PFSK-1 (cell line): Measurements from ENCODE around the gene MYO1F.

Experiments
- FOXP2 ChIP-seq: optimal IDR thresholded peaks from 2 replicates; pipeline ENCODE3; 2011; ENCODE audit warnings: borderline replicate concordance, control low read depth, inconsistent platforms; ENCODE audit not compliant: insufficient read depth; ENCODE audit errors: extremely low read length, extremely low read depth
- POLR2AphosphoS5 ChIP-seq: IDR thresholded peaks from 2 replicates; pipeline ENCODE4 v1.6.1; 2012; ENCODE audit warnings: low read depth, mild to moderate bottlenecking, control low read depth, low read length, moderate library complexity
- SIN3A ChIP-seq: IDR thresholded peaks from 2 replicates; pipeline ENCODE4 v1.6.1; 2012; ENCODE audit warnings: mild to moderate bottlenecking, low read length, moderate library complexity, borderline replicate concordance; ENCODE audit not compliant: insufficient read depth
- TAF1 ChIP-seq: IDR thresholded peaks from 2 replicates; pipeline ENCODE4 v1.6.1; 2012; ENCODE audit warnings: low read length, control low read depth, borderline replicate concordance; ENCODE audit not compliant: insufficient read depth
- TF ChIP-seq, protein P1 (sequence below), 2 experiments: IDR thresholded peaks; 2 replicates each; pipeline versions ENCODE4 v1.6.1 to v1.8.0; 2011 to 2012; ENCODE audit warnings: low read depth in 2 of 2, low read length in 2 of 2, control low read depth in 1 of 2, inconsistent platforms in 1 of 2, mild to moderate bottlenecking in 1 of 2, moderate library complexity in 1 of 2; ENCODE audit not compliant: insufficient read depth in 1 of 2

DNA sequence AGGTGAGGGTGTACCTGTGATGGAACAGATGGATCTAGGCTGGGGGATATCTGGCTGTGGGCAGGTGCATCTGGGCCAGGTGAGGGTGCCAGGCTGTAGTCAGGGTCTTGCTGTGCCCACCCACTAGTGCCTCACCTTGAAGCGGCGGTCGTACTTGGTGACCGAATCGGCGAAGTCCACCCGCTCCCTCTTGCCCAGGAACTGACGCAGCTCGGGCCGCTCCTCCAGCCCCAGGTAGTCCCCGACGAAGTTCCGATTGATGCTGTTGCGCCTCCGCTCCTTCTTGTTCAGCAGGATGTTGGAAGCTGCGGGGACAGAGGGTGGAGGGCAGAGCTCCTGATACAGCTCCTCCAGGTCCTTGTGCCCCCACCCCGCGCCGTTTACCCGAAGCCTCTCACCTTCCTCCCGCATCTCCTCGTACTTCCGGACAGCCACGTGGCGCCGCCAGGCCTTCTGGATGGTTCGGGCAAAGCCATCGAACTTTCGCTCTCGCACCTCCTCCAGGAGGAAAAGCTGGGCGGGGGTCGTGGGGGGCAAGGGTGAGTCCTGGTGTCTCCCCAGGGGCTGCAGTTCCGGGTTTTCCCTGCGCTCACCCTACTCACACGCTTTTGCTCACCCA is 47.1 kb downstream of the MYO1F start:
- TF ChIP-seq POLR2AphosphoS5 (no peak), SIN3A (no peak), TAF1 (no peak), FOXP2 (no peak)
- TF ChIP-seq, protein P1, sequence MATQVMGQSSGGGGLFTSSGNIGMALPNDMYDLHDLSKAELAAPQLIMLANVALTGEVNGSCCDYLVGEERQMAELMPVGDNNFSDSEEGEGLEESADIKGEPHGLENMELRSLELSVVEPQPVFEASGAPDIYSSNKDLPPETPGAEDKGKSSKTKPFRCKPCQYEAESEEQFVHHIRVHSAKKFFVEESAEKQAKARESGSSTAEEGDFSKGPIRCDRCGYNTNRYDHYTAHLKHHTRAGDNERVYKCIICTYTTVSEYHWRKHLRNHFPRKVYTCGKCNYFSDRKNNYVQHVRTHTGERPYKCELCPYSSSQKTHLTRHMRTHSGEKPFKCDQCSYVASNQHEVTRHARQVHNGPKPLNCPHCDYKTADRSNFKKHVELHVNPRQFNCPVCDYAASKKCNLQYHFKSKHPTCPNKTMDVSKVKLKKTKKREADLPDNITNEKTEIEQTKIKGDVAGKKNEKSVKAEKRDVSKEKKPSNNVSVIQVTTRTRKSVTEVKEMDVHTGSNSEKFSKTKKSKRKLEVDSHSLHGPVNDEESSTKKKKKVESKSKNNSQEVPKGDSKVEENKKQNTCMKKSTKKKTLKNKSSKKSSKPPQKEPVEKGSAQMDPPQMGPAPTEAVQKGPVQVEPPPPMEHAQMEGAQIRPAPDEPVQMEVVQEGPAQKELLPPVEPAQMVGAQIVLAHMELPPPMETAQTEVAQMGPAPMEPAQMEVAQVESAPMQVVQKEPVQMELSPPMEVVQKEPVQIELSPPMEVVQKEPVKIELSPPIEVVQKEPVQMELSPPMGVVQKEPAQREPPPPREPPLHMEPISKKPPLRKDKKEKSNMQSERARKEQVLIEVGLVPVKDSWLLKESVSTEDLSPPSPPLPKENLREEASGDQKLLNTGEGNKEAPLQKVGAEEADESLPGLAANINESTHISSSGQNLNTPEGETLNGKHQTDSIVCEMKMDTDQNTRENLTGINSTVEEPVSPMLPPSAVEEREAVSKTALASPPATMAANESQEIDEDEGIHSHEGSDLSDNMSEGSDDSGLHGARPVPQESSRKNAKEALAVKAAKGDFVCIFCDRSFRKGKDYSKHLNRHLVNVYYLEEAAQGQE (IDR thresholded peaks at IDR 0.05; ENCODE audit: insufficient read depth in 1 of 2, low read depth in 2 of 2, low read length in 2 of 2): no peak
